Left ventricle myocardium inferior (tissue), 1 donor: ENCODE data around the gene NXPH4. TPM values are rescaled to one million over a fixed set of nuclear protein-coding genes. Genes with fewer than 3 reads are reported as not detected.

Experiments used
- DNase-seq: peaks from one replicate; pipeline ENCODE4 v3.0.0-alpha.2; 2020
- H3K27ac ChIP-seq: fragments of 200-600 bp; replicated peaks from 2 replicates; pipeline ENCODE4 v1.8.0; 2021
- H3K27me3 ChIP-seq: fragments of 200-600 bp; 2 replicates; pipeline ENCODE4 v1.8.0; 2021; ENCODE audit warnings: low read depth
- H3K36me3 ChIP-seq: fragments of 200-600 bp; 2 replicates; pipeline ENCODE4 v1.8.0; 2021
- H3K4me1 ChIP-seq: fragments of 200-600 bp; 2 replicates; pipeline ENCODE4 v1.8.0; 2021
- H3K4me3 ChIP-seq: fragments of 200-600 bp; 2 replicates; pipeline ENCODE4 v1.8.0; 2021; ENCODE audit warnings: mild to moderate bottlenecking, moderate library complexity
- H3K9me3 ChIP-seq: fragments of 200-600 bp; replicated peaks from 2 replicates; pipeline ENCODE4 v1.8.0; 2021
- intact Hi-C: fragments of 100-400 bp; cut with micrococcal nuclease; formaldehyde crosslinking; loops from one replicate; pipeline ENCODE4 v1.11.0; 2022
- total RNA-seq: library from RNA; stranded (reverse); fragmentation: NEBNext Ultra II Directional; extraction: Animal tissue kit (Norgen Biotek cat#: 25700); gene quantifications from one replicate; pipeline ENCODE4 v1.2.1, GENCODE V29; 2021
- TF ChIP-seq, protein P1 (sequence below): fragments of 200-600 bp; IDR thresholded peaks from 2 replicates; pipeline ENCODE4 v1.8.0; 2021; ENCODE audit warnings: antibody characterized with exemption, mild to moderate bottlenecking, borderline replicate concordance
- donor health status: DM: no; HTN: yes; CAD: no; lungs with severe emphysema.

NXPH4 gene
- total RNA-seq, 1 donor from 2014 or later, result 0.44 TPM

- no peaks in the 10 kb centered on the region for H3K36me3 ChIP-seq
Measured at GRCh38 chr12:57223191-57224165, 6.9 kb downstream of the NXPH4 start.

GRCh38 chr12:57224278-57224972 is 7.8 kb downstream of the NXPH4 start:
- no peaks in the 10 kb centered on the region for H3K9me3 ChIP-seq
- intact Hi-C loops, result no loop called here
- DNase-seq, result no peak
- TF ChIP-seq, protein P1, sequence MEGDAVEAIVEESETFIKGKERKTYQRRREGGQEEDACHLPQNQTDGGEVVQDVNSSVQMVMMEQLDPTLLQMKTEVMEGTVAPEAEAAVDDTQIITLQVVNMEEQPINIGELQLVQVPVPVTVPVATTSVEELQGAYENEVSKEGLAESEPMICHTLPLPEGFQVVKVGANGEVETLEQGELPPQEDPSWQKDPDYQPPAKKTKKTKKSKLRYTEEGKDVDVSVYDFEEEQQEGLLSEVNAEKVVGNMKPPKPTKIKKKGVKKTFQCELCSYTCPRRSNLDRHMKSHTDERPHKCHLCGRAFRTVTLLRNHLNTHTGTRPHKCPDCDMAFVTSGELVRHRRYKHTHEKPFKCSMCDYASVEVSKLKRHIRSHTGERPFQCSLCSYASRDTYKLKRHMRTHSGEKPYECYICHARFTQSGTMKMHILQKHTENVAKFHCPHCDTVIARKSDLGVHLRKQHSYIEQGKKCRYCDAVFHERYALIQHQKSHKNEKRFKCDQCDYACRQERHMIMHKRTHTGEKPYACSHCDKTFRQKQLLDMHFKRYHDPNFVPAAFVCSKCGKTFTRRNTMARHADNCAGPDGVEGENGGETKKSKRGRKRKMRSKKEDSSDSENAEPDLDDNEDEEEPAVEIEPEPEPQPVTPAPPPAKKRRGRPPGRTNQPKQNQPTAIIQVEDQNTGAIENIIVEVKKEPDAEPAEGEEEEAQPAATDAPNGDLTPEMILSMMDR, result no peak
- no peaks in the 10 kb centered on the region for H3K36me3 ChIP-seq
- no peak overlapping the region for H3K27ac ChIP-seq
- H3K4me3 ChIP-seq, result peak overlapping the region; percentile 37
- H3K4me1 ChIP-seq, result peaks cover 25% of the 10 kb centered on the region
- peaks cover 84% of the 10 kb centered on the region for H3K27me3 ChIP-seq

More at GRCh38 chr12:57223191-57224165, 6.9 kb downstream of the NXPH4 start:
- Histone ChIP-seq H3K4me1 (peaks cover 19% of the 10 kb centered on the region), H3K9me3 (no peaks in the 10 kb centered on the region), H3K27ac (no peak overlapping the region), H3K4me3 (no peak overlapping the region), H3K27me3 (peaks cover 93% of the 10 kb centered on the region)
- no peak for DNase-seq
- intact Hi-C loops, result no loop called here
- TF ChIP-seq, protein P1, result no peak

DNA sequence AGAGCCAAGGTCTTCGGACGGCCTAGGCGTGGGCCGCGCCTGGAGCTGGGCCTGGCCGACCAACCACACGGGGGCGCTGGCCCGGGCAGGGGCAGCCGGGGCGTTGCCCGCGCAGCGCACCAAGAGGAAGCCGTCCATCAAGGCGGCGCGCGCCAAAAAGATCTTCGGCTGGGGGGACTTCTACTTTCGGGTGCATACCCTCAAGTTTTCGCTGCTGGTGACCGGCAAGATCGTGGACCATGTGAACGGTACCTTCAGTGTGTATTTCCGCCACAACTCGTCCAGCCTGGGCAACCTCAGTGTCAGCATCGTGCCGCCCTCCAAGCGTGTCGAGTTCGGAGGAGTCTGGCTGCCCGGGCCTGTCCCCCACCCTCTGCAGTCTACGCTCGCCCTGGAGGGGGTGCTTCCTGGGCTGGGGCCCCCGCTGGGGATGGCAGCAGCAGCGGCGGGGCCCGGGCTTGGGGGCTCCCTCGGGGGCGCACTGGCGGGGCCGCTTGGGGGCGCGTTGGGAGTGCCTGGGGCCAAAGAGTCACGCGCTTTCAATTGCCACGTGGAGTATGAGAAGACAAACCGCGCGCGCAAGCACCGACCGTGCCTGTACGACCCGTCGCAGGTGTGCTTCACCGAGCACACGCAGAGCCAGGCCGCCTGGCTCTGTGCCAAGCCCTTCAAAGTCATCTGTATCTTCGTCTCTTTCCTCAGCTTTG is 8.5 kb downstream of the NXPH4 start:
- TF ChIP-seq, protein P1, result peak; percentile 66
- intact Hi-C loops, result no loop called here
- peak; percentile 55 for DNase-seq
- Histone ChIP-seq H3K36me3 (no peaks in the 10 kb centered on the region), H3K4me1 (peaks cover 30% of the 10 kb centered on the region), H3K9me3 (no peaks in the 10 kb centered on the region), H3K27ac (no peak overlapping the region), H3K27me3 (peaks cover 77% of the 10 kb centered on the region), H3K4me3 (peak overlapping the region; percentile 37)

- peaks cover 71% of the 10 kb centered on the region for H3K27me3 ChIP-seq
- intact Hi-C loops, result no loop called here
Measured at GRCh38 chr12:57225680-57226210, 9.2 kb downstream of the NXPH4 start.

More at GRCh38 chr12:57225680-57226210, 9.2 kb downstream of the NXPH4 start:
- TF ChIP-seq, protein P1, result no peak
- no peak overlapping the region for H3K4me3 ChIP-seq
- no peaks in the 10 kb centered on the region for H3K9me3 ChIP-seq
- H3K4me1 ChIP-seq, result peaks cover 37% of the 10 kb centered on the region
- H3K27ac ChIP-seq, result no peak overlapping the region
- DNase-seq, result no peak
- H3K36me3 ChIP-seq, result no peaks in the 10 kb centered on the region
